HUDEP-2 (cell line): Measurements from ENCODE around the gene AMACR.
"Not testable (repeated sequence)": the region's sequence is repeated elsewhere in the genome, so short reads cannot be mapped to it uniquely, and the experiment has no call there.

Experiments
- DNase-seq, 76 experiments: peaks; one replicate each; lab custom pipeline; 2025; ENCODE audit not compliant: unreplicated experiment in 76 of 76; lab: John Stamatoyannopoulos, UW

AMACR gene

GRCh38 chr5:34038390-34038789 lies 30.5 kb upstream of the AMACR start:
- DNase-seq, result no peak

DNA sequence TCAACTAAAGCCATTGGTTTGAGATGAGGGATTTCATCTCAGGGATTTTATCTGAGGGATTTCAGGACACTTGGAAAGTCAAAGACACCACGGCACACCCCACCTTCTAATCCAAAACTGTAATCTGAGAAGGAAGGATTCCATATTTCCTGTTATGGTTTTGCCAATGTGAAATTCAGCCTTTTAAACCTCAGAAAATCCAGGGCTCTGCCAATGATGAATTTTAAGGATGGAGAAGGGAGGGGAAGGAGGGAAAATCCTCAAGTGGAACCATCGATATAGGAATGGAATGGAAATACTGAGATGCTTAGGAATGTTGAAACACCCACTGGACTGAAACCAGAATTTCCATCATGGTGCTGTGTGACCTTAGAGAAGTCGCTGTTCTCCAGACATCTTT lies 29.9 kb upstream of the AMACR start:
- DNase-seq, result no peak

DNA sequence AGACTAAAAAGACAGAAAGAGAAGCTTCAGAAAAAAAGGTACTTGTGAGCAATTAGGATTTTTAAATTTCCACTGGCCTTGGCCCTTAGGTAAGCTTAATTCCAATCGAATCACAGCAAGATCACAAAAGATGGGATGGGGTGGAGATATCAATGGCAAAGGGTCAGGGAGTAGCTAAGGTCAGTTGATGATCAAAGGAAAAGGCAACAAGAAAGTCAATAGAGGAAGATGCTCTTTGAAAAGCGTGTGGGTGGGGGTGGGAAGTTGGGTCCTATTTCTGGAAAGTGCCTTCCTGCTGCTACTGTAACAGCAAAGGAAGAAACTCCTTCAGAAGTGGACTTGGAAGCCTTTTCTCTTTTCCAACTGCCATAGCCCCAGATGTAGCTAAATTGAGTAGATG lies 27.9 kb upstream of the AMACR start:
- no peak for DNase-seq

DNA sequence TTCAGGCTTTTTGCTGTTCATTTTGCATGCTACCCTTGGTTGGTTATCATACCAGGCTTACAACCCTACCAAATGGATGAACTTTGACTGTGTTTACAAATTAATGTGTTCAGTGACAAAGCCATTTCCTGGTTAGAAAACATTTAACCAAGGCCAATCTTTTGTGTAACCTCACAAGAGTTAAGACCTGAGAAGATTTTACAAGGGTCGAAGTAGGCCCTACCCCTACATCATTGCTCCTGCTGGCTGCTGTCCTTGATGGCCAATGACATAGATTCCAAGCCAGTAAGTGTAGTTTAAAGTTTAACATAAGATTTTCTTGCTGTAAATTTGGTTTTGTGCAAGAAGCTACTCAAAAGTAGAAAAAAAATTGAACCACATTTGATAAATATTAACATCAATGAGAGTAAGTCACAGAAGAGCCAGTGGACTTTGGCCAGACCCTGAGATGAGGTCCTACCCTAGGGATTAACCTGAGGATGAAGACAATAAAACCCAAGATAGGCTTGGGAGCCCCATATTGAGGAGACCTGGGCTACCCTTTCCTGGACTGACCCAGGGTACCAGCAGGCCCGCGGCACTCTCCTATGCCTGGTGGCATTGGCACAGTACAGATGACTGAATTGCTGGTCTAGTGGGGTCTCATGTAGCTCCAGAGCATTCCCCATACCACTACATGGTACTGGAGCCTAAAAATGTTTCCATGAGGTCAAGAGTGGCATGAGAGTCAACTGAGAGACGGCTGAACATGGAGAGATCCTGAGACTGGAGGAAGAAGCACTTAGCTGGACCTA lies 26.9 kb upstream of the AMACR start:
- no peak for DNase-seq

- DNase-seq, result no peak
Observed at GRCh38 chr5:34031966-34032365, 24.1 kb upstream of the AMACR start.

DNA sequence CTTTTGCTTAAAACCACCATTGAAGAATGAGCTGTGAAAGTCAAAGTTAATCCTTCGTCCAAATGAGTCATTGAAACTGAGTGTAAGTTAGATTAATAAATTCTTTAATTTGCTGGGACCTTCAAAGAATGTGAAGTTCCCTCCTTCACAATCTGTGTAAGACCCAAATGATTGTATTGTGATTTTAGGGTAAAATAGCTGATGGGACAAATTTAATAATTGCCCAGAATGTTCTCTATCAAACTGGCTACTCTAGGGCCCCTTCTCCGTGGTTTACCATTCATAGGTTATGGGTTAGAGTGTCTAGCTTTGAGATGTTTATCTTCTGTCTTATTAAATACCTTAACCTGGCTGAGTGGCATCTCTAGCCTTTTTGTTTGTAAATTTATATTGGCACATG lies 23.3 kb upstream of the AMACR start:
- no peak for DNase-seq

- DNase-seq, result not testable (repeated sequence)
Observed at GRCh38 chr5:34030585-34030984, 22.7 kb upstream of the AMACR start.

DNA sequence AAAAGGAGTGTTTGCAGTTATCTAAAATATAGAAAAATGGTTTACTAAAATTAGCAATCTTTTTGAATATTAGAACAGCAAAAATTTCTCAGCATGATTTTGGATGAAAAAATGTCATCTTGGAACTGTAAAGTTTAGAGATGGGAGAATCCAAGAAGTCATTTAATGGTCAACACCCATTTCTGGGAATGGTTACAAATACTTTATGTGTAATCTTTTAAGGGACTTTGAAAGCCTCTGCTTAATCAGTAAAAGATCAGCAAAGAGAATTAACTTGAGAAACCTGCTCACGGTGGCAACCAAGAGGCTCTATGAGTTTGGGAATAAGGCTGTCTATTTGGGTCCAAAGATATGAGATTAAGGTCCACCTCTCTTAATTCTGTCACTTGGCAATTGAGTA lies 22.2 kb upstream of the AMACR start:
- DNase-seq, result no peak

DNA sequence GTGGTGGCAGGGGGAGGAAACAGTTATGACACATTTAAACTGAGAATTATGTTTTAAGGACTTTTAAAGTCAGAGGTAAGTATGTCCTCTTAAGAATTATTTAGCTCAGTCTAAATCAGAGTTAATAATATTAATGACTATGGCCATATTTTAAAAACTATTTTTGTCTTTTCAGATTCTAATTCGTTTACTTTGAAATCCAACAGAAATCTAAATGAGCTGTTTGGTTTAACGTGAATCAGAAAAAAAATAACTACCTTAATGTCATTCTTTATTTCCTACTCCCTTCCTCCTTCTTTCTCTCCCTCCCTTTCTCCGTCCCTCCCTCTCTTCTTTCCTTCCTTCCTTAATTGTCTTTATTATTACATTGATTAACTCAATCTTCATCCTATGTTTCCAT lies 20.5 kb upstream of the AMACR start:
- no peak for DNase-seq

GRCh38 chr5:34026089-34026761 lies 18.4 kb upstream of the AMACR start:
- no peak for DNase-seq

- DNase-seq, result no peak
Observed at GRCh38 chr5:34022121-34022705, 14.4 kb upstream of the AMACR start.

GRCh38 chr5:34021334-34021733 lies 13.5 kb upstream of the AMACR start:
- no peak for DNase-seq

DNA sequence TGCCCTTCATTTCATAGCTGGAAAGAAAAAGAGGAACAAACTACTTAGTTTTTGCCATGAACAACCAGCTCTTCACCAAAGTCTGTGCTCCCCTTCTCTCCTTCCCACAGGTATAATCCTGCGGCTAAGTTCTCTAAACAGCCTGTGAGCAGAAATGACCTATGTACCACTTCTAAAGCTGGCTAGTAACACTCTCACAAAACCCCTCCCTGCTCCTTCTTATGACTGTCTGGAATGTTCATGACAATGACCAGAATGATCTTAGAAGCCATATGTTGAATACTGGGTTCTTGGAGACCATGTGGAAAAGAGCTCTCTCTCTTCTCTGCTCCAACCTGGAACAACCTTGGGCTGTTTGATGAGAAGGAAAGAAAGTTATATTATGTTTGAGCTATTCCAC lies 12.9 kb upstream of the AMACR start:
- no peak for DNase-seq

GRCh38 chr5:34017254-34017653 lies 9.4 kb upstream of the AMACR start:
- DNase-seq, result no peak

DNA sequence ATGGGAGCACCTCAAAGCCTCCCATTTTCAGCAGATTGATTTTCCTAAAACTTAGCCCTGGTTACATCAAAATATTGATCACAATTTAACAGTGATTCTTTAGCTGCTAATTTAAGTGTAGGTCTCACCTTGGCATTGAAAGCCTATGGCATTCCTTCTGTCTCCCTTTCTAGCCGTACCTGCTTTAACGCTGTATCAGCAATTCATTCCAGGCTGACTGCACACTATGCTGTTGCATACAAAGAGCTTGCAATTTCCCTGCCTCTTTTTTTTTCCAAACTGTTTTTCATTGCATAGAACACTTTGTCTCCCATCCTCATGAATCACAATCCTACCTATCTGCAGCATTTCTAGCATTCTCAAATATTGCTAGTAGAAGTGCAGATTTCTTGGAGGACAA lies 8.9 kb upstream of the AMACR start:
- no peak for DNase-seq

- DNase-seq, result no peak
Observed at GRCh38 chr5:34016222-34016621, 8.4 kb upstream of the AMACR start.

DNA sequence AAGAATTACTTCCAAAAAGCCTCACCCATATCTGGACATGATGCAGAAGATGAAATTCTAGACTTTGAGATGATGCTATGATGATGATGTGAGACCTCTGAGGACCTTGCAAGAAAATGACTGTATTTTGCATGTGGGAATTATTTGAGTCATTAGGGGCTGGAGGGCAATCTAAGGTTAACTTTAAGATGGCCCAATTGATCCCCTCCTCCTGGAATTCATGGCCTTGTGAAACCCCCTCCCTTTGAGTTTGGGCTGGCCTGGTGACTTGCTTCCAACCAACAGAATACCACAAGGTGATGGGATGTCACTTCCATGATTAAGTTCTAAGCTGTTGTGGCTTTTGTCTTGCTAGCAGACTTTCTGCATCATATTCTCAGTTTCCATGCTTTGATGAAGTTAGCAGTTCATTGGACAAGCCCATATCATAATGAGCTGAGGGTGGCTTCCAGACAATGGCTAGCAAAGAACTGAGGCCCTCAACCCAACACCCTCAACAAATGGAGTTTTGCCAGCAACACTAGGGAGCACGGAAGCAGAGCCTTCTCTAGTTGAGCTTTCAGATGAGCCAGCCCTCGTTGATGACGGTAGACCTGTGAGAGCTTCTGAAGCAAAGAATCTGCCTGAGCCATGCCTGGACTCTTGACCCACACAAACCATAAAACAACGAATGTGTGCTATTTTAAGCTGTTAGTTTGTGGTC lies 7.4 kb upstream of the AMACR start:
- DNase-seq, result no peak

- DNase-seq, result no peak
Observed at GRCh38 chr5:34014626-34015025, 6.8 kb upstream of the AMACR start.

DNA sequence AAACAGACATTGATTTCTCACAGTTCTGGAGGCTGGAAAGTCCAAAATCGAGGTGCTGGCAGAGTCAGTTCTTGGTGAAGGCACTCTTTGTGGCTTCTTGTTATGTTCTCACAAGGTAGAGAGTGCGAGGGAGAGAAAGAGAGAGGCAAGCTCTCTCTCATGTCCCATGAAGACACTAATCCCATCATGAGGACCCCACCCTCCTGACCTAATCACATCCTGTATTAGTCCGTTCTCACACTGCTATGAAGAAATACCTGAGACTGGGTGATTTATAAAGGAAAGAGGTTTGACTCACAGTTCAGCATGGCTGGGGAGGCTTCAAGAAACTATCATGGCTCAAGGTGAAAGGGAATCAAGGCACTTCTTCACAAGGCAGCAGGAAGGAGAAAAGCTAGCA lies 5.7 kb upstream of the AMACR start:
- DNase-seq, result no peak

GRCh38 chr5:34012791-34013190 lies 4.9 kb upstream of the AMACR start:
- DNase-seq, result no peak

- DNase-seq, result peak in 18 of 76 experiments; percentile 3 to 64 (median 35)
Observed at GRCh38 chr5:34011536-34011935, 3.7 kb upstream of the AMACR start.
